ENCODE results near the gene OR51G1. TPM values are rescaled to one million over a fixed set of nuclear protein-coding genes. Genes with fewer than 3 reads are reported as not detected.
"Not testable (repeated sequence)": the region's sequence is repeated elsewhere in the genome, so short reads cannot be mapped to it uniquely, and the experiment has no call there.

Gene OR51G1
- polyA plus RNA-seq (2012; ENCODE audit: insufficient read length, low read depth): not detected

GRCh38 chr11:4924239-4924638, at the start of gene OR51G1:
Gene OR51G1, minus strand, starts transcription at chr11:4924339. Its CDS starts 0 bp downstream, at chr11:4924339.
- TF ChIP-seq POLR2AphosphoS5 (IDR thresholded peaks at IDR 0.05; ENCODE audit: low read depth, low read length) (no peak), SIN3A (IDR thresholded peaks at IDR 0.05; ENCODE audit: borderline replicate concordance, insufficient read depth, low read length) (no peak), REST (IDR thresholded peaks at IDR 0.05; ENCODE audit: insufficient read depth in 1 of 2, low read depth in 2 of 2, low read length in 2 of 2) (no peak), FOXP2 (optimal IDR thresholded peaks at IDR 0.05; ENCODE audit: borderline replicate concordance, extremely low read depth, extremely low read length, insufficient read depth) (no peak), TAF1 (IDR thresholded peaks at IDR 0.05; ENCODE audit: borderline replicate concordance, insufficient read depth, low read length) (no peak)

- TF ChIP-seq TAF1 (IDR thresholded peaks at IDR 0.05; ENCODE audit: borderline replicate concordance, insufficient read depth, low read length): no peak
- TF ChIP-seq FOXP2 (optimal IDR thresholded peaks at IDR 0.05; ENCODE audit: borderline replicate concordance, extremely low read depth, extremely low read length, insufficient read depth): no peak
- TF ChIP-seq POLR2AphosphoS5 (IDR thresholded peaks at IDR 0.05; ENCODE audit: low read depth, low read length): no peak
- no peak for TF ChIP-seq SIN3A (IDR thresholded peaks at IDR 0.05; ENCODE audit: borderline replicate concordance, insufficient read depth, low read length)
- TF ChIP-seq REST (IDR thresholded peaks at IDR 0.05; ENCODE audit: insufficient read depth in 1 of 2, low read depth in 2 of 2, low read length in 2 of 2): no peak
These were observed 38.7 kb upstream of the OR51G1 start for GRCh38 chr11:4962816-4963215.

GRCh38 chr11:4960877-4961276, 36.7 kb upstream of the OR51G1 start:
- TF ChIP-seq TAF1 (IDR thresholded peaks at IDR 0.05; ENCODE audit: borderline replicate concordance, insufficient read depth, low read length): no peak
- no peak for TF ChIP-seq SIN3A (IDR thresholded peaks at IDR 0.05; ENCODE audit: borderline replicate concordance, insufficient read depth, low read length)
- no peak for TF ChIP-seq POLR2AphosphoS5 (IDR thresholded peaks at IDR 0.05; ENCODE audit: low read depth, low read length)
- no peak for TF ChIP-seq FOXP2 (optimal IDR thresholded peaks at IDR 0.05; ENCODE audit: borderline replicate concordance, extremely low read depth, extremely low read length, insufficient read depth)
- TF ChIP-seq REST (IDR thresholded peaks at IDR 0.05; ENCODE audit: insufficient read depth in 1 of 2, low read depth in 2 of 2, low read length in 2 of 2): no peak

GRCh38 chr11:4957396-4957795, 33.3 kb upstream of the OR51G1 start:
- TF ChIP-seq POLR2AphosphoS5 (IDR thresholded peaks at IDR 0.05; ENCODE audit: low read depth, low read length) (no peak), SIN3A (IDR thresholded peaks at IDR 0.05; ENCODE audit: borderline replicate concordance, insufficient read depth, low read length) (no peak), FOXP2 (optimal IDR thresholded peaks at IDR 0.05; ENCODE audit: borderline replicate concordance, extremely low read depth, extremely low read length, insufficient read depth) (no peak), TAF1 (IDR thresholded peaks at IDR 0.05; ENCODE audit: borderline replicate concordance, insufficient read depth, low read length) (no peak), REST (IDR thresholded peaks at IDR 0.05; ENCODE audit: insufficient read depth in 1 of 2, low read depth in 2 of 2, low read length in 2 of 2) (no peak)

- TF ChIP-seq SIN3A (IDR thresholded peaks at IDR 0.05; ENCODE audit: borderline replicate concordance, insufficient read depth, low read length); TAF1 (IDR thresholded peaks at IDR 0.05; ENCODE audit: borderline replicate concordance, insufficient read depth, low read length); POLR2AphosphoS5 (IDR thresholded peaks at IDR 0.05; ENCODE audit: low read depth, low read length): not testable (repeated sequence)
These were observed 31.5 kb upstream of the OR51G1 start, which contains the start of gene OR51A2 for GRCh38 chr11:4955613-4956012. Gene OR51A2, minus strand, starts transcription at chr11:4955713. Its CDS starts 0 bp downstream, at chr11:4955713.

All from PFSK-1 (cell line).